Measurements from ENCODE around the gene KRTAP23-1.

Gene KRTAP23-1

GRCh38 chr21:30305136-30305535 is 43.3 kb downstream of the KRTAP23-1 start:
- no peaks in the 10 kb centered on the region for H3K27me3 ChIP-seq (ENCODE audit: insufficient read depth, low read length, poor library complexity, severe bottlenecking)
- H3F3A ChIP-seq (ENCODE audit: low read depth), result no peaks in the 10 kb centered on the region
- H3K4me1 ChIP-seq (ENCODE audit: insufficient read depth, low read length, poor library complexity, severe bottlenecking), result no peaks in the 10 kb centered on the region
- TF ChIP-seq EZH2phosphoT487 (IDR thresholded peaks at IDR 0.05; ENCODE audit: borderline replicate concordance), result no peak
- TF ChIP-seq CTCF (conservative IDR thresholded peaks at IDR 0.05; ENCODE audit: low read length), result no peak
- no peaks in the 10 kb centered on the region for H3K79me2 ChIP-seq (ENCODE audit: insufficient read depth, low read length)
- H3K36me3 ChIP-seq (ENCODE audit: insufficient read depth, low read length), result no peaks in the 10 kb centered on the region
- H3K9ac ChIP-seq (ENCODE audit: low read depth, low read length, poor library complexity, severe bottlenecking), result no peak overlapping the region
- no peaks in the 10 kb centered on the region for H3K9me2 ChIP-seq (replicated peaks; ENCODE audit: low read depth, low read length)
- H2AFZ ChIP-seq (ENCODE audit: low read length), result no peak overlapping the region
- H3K4me2 ChIP-seq (ENCODE audit: low read depth, low read length, poor library complexity, severe bottlenecking), result no peak overlapping the region
- H3K9me3 ChIP-seq (ENCODE audit: insufficient read depth, low read depth, low read length), result no peaks in the 10 kb centered on the region; the same call in 1 of the 2 replicates
- H4K20me1 ChIP-seq (ENCODE audit: insufficient read depth, low read length, poor library complexity, severe bottlenecking), result no peaks in the 10 kb centered on the region
- H3K4me3 ChIP-seq (ENCODE audit: low read length, poor library complexity, severe bottlenecking), result no peak overlapping the region

Measured in Loucy (cell line).